Measurements from ENCODE around the gene ZBTB47. TPM values are rescaled to one million over a fixed set of nuclear protein-coding genes. Genes with fewer than 3 reads are reported as not detected.
A peak's percentile ranks its signal among the peaks of the same experiment; 100 is the strongest.

ZBTB47 gene
- total and polyA plus RNA-seq, 12 donors, result 7.0 to 39.4 (median 27.9) TPM

DNA sequence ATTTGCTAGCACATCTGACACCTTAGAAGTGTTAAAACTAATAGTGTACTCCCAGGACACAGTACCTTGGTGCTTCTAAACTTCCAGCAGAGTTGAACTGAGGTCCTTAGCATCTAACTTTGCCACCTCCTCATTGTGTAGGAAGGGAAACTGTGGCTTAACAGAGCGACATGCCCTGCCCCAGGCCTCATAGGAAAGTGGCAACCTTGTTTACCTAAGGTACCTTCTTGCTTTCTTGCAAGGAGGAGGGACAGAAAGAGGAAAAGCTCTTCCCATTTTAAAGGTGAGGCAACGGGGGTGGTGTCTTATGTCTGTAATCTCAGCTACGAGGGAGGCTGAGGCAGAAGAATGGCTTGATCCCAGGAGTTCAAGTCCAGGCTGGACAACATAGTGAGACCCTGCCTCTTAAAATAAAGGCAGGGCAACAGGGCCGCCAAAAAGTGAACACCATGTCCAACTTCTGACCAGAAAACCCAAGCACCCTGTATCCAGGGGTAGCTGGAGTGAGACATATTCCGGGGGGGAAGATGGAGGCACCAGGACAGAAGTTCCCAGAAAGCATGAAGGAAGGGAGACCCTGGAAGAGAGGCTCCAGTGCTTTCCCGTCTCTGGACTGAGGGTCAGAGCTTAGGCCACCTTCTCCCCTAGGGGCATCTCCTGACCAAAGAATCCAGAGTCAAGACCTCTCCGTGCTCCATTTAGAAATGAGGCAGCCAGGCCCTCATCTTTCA lies 31.3 kb downstream of the ZBTB47 start:
- Histone ChIP-seq H3K36me3 (replicated peaks in 1 of 2) (no peaks in the 10 kb centered on the region), H3K4me1 (replicated peaks in 1 of 2) (no peaks in the 10 kb centered on the region), H3K27me3 (no peaks in the 10 kb centered on the region), H3K27ac (peak overlapping the region in 1 of 5 donors; percentile 47), H3K4me3 (no peak overlapping the region), H3K9me3 (replicated peaks in 1 of 3) (no peaks in the 10 kb centered on the region)
- 81 to 91% (median 89%) methylated on average over 7 of the region's 7 CpGs for WGBS, 4 donors
- DNase-seq, result no peak
- TF ChIP-seq POLR2A (IDR thresholded peaks at IDR 0.05), result no peak
- TF ChIP-seq, protein P1, sequence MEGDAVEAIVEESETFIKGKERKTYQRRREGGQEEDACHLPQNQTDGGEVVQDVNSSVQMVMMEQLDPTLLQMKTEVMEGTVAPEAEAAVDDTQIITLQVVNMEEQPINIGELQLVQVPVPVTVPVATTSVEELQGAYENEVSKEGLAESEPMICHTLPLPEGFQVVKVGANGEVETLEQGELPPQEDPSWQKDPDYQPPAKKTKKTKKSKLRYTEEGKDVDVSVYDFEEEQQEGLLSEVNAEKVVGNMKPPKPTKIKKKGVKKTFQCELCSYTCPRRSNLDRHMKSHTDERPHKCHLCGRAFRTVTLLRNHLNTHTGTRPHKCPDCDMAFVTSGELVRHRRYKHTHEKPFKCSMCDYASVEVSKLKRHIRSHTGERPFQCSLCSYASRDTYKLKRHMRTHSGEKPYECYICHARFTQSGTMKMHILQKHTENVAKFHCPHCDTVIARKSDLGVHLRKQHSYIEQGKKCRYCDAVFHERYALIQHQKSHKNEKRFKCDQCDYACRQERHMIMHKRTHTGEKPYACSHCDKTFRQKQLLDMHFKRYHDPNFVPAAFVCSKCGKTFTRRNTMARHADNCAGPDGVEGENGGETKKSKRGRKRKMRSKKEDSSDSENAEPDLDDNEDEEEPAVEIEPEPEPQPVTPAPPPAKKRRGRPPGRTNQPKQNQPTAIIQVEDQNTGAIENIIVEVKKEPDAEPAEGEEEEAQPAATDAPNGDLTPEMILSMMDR (IDR thresholded peaks at IDR 0.05), result no peak
- intact Hi-C loops (cut with DNase I), result no loop called here

DNA sequence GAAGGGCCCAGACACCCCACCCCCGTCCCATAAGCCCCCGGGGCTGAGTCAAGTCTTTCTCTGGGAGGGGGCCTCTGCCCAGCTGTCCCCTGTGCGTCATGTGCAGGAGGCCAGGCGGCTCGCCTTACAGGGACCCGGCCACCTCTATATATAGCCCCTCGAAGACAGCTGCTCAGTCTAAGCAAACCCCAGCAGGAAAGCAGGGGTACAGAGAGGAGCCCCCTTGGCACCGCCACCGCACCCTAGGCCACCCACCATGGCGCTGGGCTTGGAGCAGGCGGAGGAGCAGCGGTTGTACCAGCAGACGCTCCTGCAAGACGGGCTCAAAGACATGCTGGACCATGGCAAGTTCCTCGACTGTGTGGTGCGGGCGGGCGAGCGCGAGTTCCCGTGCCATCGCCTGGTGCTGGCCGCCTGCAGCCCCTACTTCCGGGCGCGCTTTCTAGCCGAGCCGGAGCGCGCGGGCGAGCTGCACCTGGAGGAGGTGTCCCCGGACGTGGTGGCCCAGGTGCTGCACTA lies 31.9 kb downstream of the ZBTB47 start, which contains the start of gene KLHL40:
TSS of gene KLHL40 (plus strand) at position 175 of the 519 bp plus-strand sequence. CDS start at position 257, 82 bp downstream.
- WGBS, 4 donors, result 38 to 70% (median 50%) methylated on average over 2 to 34 of the region's 34 CpGs

DNA sequence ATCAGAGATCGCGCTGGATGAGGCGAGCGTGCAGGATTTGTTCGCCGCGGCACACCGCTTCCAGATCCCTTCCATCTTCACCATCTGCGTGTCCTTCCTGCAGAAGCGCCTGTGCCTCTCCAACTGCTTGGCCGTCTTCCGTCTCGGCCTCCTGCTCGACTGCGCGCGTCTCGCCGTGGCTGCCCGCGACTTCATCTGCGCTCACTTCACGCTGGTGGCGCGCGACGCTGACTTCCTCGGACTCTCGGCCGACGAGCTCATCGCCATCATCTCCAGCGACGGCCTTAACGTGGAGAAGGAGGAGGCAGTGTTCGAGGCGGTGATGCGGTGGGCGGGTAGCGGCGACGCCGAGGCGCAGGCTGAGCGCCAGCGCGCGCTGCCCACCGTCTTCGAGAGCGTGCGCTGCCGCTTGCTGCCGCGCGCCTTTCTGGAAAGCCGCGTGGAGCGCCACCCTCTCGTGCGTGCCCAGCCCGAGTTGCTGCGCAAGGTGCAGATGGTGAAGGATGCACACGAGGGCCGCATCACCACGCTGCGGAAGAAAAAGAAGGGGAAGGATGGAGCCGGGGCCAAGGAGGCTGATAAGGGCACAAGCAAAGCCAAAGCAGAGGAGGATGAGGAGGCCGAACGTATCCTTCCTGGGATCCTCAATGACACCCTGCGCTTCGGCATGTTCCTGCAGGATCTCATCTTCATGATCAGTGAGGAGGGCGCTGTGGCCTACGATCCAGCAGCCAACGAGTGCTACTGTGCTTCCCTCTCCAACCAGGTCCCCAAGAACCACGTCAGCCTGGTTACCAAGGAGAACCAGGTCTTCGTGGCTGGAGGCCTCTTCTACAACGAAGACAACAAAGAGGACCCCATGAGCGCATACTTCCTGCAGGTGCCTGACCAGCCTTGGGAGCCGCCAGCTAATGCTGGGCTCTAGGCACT lies 32.7 kb downstream of the ZBTB47 start:
- Histone ChIP-seq H3K9me3 (replicated peaks in 1 of 3) (no peaks in the 10 kb centered on the region), H3K27ac (no peak overlapping the region), H3K36me3 (replicated peaks in 1 of 2) (no peaks in the 10 kb centered on the region), H3K4me1 (replicated peaks in 1 of 2) (no peaks in the 10 kb centered on the region), H3K27me3 (no peaks in the 10 kb centered on the region), H3K4me3 (no peak overlapping the region)
- intact Hi-C loops (cut with DNase I), result no loop called here
- WGBS, 4 donors, result 31 to 45% (median 39%) methylated on average over 30 to 80 of the region's 80 CpGs
- TF ChIP-seq, protein P1 (IDR thresholded peaks at IDR 0.05), result no peak
- TF ChIP-seq POLR2A (IDR thresholded peaks at IDR 0.05), result no peak
- no peak for DNase-seq

More for the DNA sequence above, 31.9 kb downstream of the ZBTB47 start, which contains the start of gene KLHL40:
- DNase-seq, result no peak
- Histone ChIP-seq H3K27me3 (no peaks in the 10 kb centered on the region), H3K4me3 (no peak within 1 kb of the TSS), H3K4me1 (replicated peaks in 1 of 2) (no peaks in the 10 kb centered on the region), H3K27ac (peak within 1 kb of the TSS in 1 of 5 donors; percentile 47), H3K36me3 (replicated peaks in 1 of 2) (no peaks in the 10 kb centered on the region), H3K9me3 (replicated peaks in 1 of 3) (no peaks in the 10 kb centered on the region)
- TF ChIP-seq POLR2A (IDR thresholded peaks at IDR 0.05), result no peak
- TF ChIP-seq, protein P1 (IDR thresholded peaks at IDR 0.05), result no peak
- intact Hi-C loops (cut with DNase I), result no loop called here
